Endothelial cell of umbilical vein (primary cell): ENCODE data around the gene SMARCD1. TPM values are rescaled to one million over a fixed set of nuclear protein-coding genes. Genes with fewer than 3 reads are reported as not detected.

Experiments used
- BruUV-seq: library from RNA; stranded (reverse); fragments of 400-500 nt; replicated peaks from 2 replicates; lab custom pipeline; 2021; lab: Mats Ljungman, UMichigan
- CTCF ChIA-PET: fragments of 300-600, 350-600 bp; sonication (Branson Sonifier 250); formaldehyde crosslinking; loops from one replicate; lab custom pipeline; 2021; ENCODE audit warnings: antibody characterized with exemption, inconsistent platforms; lab: Charles Lee
- POLR2A ChIA-PET: fragments of 300-600, 350-600 bp; sonication (Branson Sonifier 250); formaldehyde crosslinking; loops from one replicate; lab custom pipeline; 2021; ENCODE audit warnings: antibody characterized with exemption, inconsistent platforms; lab: Charles Lee
- DNase-seq: peaks from one replicate; pipeline ENCODE4 v3.0.0-alpha.2; 2011; ENCODE audit warnings: low read depth, low spot score
- FAIRE-seq: peaks from 2 replicates; lab custom pipeline; 2011; peaks lifted over from hg19 to GRCh38; lab: Jason Lieb, UNC
- H2AFZ ChIP-seq: 2 replicates; pipeline ENCODE4 v1.6.0; 2012; ENCODE audit warnings: low read depth, low read length, control low read depth, inconsistent platforms
- H3K27ac ChIP-seq: 2 replicates; pipeline ENCODE4 v1.5.1; 2011; ENCODE audit warnings: low read depth, mild to moderate bottlenecking, control low read depth, low read length, moderate library complexity; ENCODE audit not compliant: insufficient read depth
- H3K27me3 ChIP-seq, 2 experiments: 2 replicates each; pipeline versions ENCODE4 v1.6.0 to v1.6.1; 2011; ENCODE audit warnings: low read length in 2 of 2, mixed read lengths in 1 of 2; ENCODE audit not compliant: control insufficient read depth in 2 of 2, insufficient read depth in 2 of 2
- H3K36me3 ChIP-seq, 2 experiments: 2 replicates in 1 of 2; 3 replicates in 1 of 2; pipeline ENCODE4 v1.5.1; 2011; ENCODE audit warnings: low read length in 2 of 2, mild to moderate bottlenecking in 1 of 2, moderate library complexity in 1 of 2; ENCODE audit not compliant: control insufficient read depth in 2 of 2, insufficient read depth in 2 of 2; ENCODE audit errors: extremely low read depth in 1 of 2
- H3K4me1 ChIP-seq: 3 replicates; pipeline ENCODE4 v1.5.1; 2011; ENCODE audit warnings: mild to moderate bottlenecking, low read length; ENCODE audit not compliant: control insufficient read depth, insufficient read depth; ENCODE audit errors: extremely low read depth
- H3K4me2 ChIP-seq: 2 replicates; pipeline ENCODE4 v1.6.1; 2011; ENCODE audit warnings: low read length, control low read depth, mixed read lengths; ENCODE audit not compliant: insufficient read depth
- H3K4me3 ChIP-seq, 3 experiments: fragments of 200-600 bp in 1 of 3; sonication (generic), shearing (Covaris generic) in 1 of 3; replicated peaks in 1 of 3; 2 replicates each; pipeline ENCODE4 v1.5.1; 2011 to 2016; ENCODE audit warnings: control low read depth in 3 of 3, low read length in 3 of 3, mild to moderate bottlenecking in 2 of 3, inconsistent platforms in 1 of 3, low read depth in 1 of 3, moderate library complexity in 1 of 3; ENCODE audit not compliant: insufficient read depth in 1 of 3
- H3K79me2 ChIP-seq: 2 replicates; pipeline ENCODE4 v1.6.0; 2012; ENCODE audit warnings: low read length, inconsistent platforms; ENCODE audit not compliant: control insufficient read depth, insufficient read depth
- H3K9ac ChIP-seq: replicated peaks from 2 replicates; pipeline ENCODE3; 2011; ENCODE audit warnings: low read length, control low read depth; ENCODE audit not compliant: insufficient read depth; ENCODE audit errors: extremely low read depth
- H3K9me1 ChIP-seq: replicated peaks from 3 replicates; pipeline ENCODE4 v1.6.0; 2011; ENCODE audit warnings: mild to moderate bottlenecking, low read length; ENCODE audit not compliant: control insufficient read depth, insufficient read depth; ENCODE audit errors: extremely low read depth
- H3K9me3 ChIP-seq: replicated peaks from 2 replicates; pipeline ENCODE4 v1.5.1; 2012; ENCODE audit warnings: low read length, inconsistent platforms; ENCODE audit not compliant: control insufficient read depth, insufficient read depth
- H4K20me1 ChIP-seq: replicated peaks from 2 replicates; pipeline ENCODE3; 2011; ENCODE audit warnings: mild to moderate bottlenecking, low read length; ENCODE audit not compliant: control insufficient read depth, insufficient read depth; ENCODE audit errors: extremely low read depth
- CTCF ChIP-seq, 2 donors: IDR thresholded peaks; 1 replicate in 1 of 2; 2 replicates in 1 of 2; pipeline ENCODE4 v1.5.1; 2011; ENCODE audit warnings: low read length in 2 of 2, mild to moderate bottlenecking in 2 of 2, moderate library complexity in 2 of 2, control low read depth in 1 of 2, inconsistent platforms in 1 of 2, low read depth in 1 of 2; ENCODE audit not compliant: insufficient read depth in 1 of 2; ENCODE audit errors: extremely low read depth in 1 of 2
- EZH2 ChIP-seq: IDR thresholded peaks from 2 replicates; pipeline ENCODE4 v1.6.1; 2012; ENCODE audit warnings: borderline replicate concordance, low read depth, mild to moderate bottlenecking, moderate library complexity, low read length, inconsistent platforms; ENCODE audit not compliant: severe bottlenecking
- FOS ChIP-seq: IDR thresholded peaks from 2 replicates; pipeline ENCODE4 v1.6.1; 2011; ENCODE audit warnings: mild to moderate bottlenecking, low read length, moderate library complexity, borderline replicate concordance; ENCODE audit not compliant: insufficient read depth
- GATA2 ChIP-seq: IDR thresholded peaks from 2 replicates; pipeline ENCODE4 v1.7.0; 2011; ENCODE audit warnings: low read depth, mild to moderate bottlenecking, moderate library complexity, mixed read lengths, low read length; ENCODE audit not compliant: insufficient read length, insufficient read depth
- JUN ChIP-seq: IDR thresholded peaks from 2 replicates; pipeline ENCODE4 v1.6.1; 2011; ENCODE audit warnings: borderline replicate concordance, low read depth; ENCODE audit not compliant: insufficient read length, insufficient read depth
- MAX ChIP-seq: IDR thresholded peaks from 2 replicates; pipeline ENCODE4 v1.6.1; 2011; ENCODE audit not compliant: insufficient read depth, insufficient read length
- MYC ChIP-seq: IDR thresholded peaks from one replicate; pipeline ENCODE4 v1.6.1; 2011; ENCODE audit warnings: mild to moderate bottlenecking, low read depth, low read length
- POLR2A ChIP-seq: IDR thresholded peaks from 2 replicates; pipeline ENCODE4 v1.6.1; 2012; ENCODE audit warnings: low read depth, mild to moderate bottlenecking, control low read depth, low read length
- POLR2AphosphoS5 ChIP-seq: IDR thresholded peaks from 2 replicates; pipeline ENCODE4 v1.6.1; 2012; ENCODE audit warnings: low read depth, mild to moderate bottlenecking, control low read depth, low read length, moderate library complexity; ENCODE audit not compliant: insufficient read depth
- dilution Hi-C: fragments of 300-500 bp; cut with MboI; formaldehyde crosslinking; loops from one replicate; pipeline ENCODE4 v1.15.0; 2019; ENCODE audit warnings: low sequenced_read_pairs; ENCODE audit not compliant: extremely low pct_ligation_motif_present
- intact Hi-C: fragments of 100-400 bp; cut with micrococcal nuclease; formaldehyde crosslinking; loops from one replicate; pipeline ENCODE4 v1.10.0; 2022
- polyA plus RNA-seq, 4 experiments: library from polyadenylated mRNA; depleted of rRNA in 3 of 4; stranded (reverse) in 3 of 4; unstranded in 1 of 4; fragments of >200 nt; gene quantifications; 2 replicates each; pipeline versions ENCODE4 v1.2.1 to v1.2.3, GENCODE V29; 2011 to 2012; ENCODE audit warnings: missing spikeins in 1 of 4
- total RNA-seq: library from RNA; stranded (reverse); gene quantifications from 2 replicates; pipeline ENCODE4 v1.2.3, GENCODE V29; 2021

Gene SMARCD1
- total and polyA plus RNA-seq, 2 donors (not counting 3 experiments of a cell fraction or from before 2014, with no cell fraction given): 86.6 to 94.2 TPM

- no peak for FAIRE-seq
- H3K9me1 ChIP-seq: no peaks in the 10 kb centered on the region
- no TSS peak for BruUV-seq
- no peaks in the 10 kb centered on the region for H3K36me3 ChIP-seq
- DNase-seq: no peak
- intact Hi-C loops (loop anchor here (5.0 kb wide), 1 partner anchor 558 kb away; no protein-coding TSS in a partner anchor), dilution Hi-C loops (no loop called here)
- ChIA-PET CTCF (interaction anchor here (1.7 kb wide), 1 partner anchor 8 kb away, joined by 6 read pairs; no protein-coding TSS in a partner anchor), POLR2A (no interaction called here)
- peaks cover 2% of the 10 kb centered on the region for H3K79me2 ChIP-seq
- no peak overlapping the region for H3K4me3 ChIP-seq
- no peaks in the 10 kb centered on the region for H3K27me3 ChIP-seq
- no peak overlapping the region for H3K9ac ChIP-seq
- no peak overlapping the region for H2AFZ ChIP-seq
- no peak for TF ChIP-seq MAX
- no peak overlapping the region for H3K27ac ChIP-seq
- no peaks in the 10 kb centered on the region for H3K9me3 ChIP-seq
- no peak overlapping the region for H3K4me2 ChIP-seq
- peaks cover 6% of the 10 kb centered on the region for H3K4me1 ChIP-seq
- H4K20me1 ChIP-seq: no peaks in the 10 kb centered on the region
Measured at GRCh38 chr12:50079771-50080170, 5.4 kb upstream of the SMARCD1 start.

GRCh38 chr12:50081096-50081808 lies 3.9 kb upstream of the SMARCD1 start:
- Histone ChIP-seq H3K9me3 (no peaks in the 10 kb centered on the region), H3K36me3 (no peaks in the 10 kb centered on the region), H3K9ac (no peak overlapping the region), H3K9me1 (no peaks in the 10 kb centered on the region), H3K27ac (no peak overlapping the region), H4K20me1 (no peaks in the 10 kb centered on the region), H3K4me3 (no peak overlapping the region), H2AFZ (no peak overlapping the region), H3K27me3 (no peaks in the 10 kb centered on the region), H3K79me2 (peaks cover 8% of the 10 kb centered on the region), H3K4me1 (peaks cover 9% of the 10 kb centered on the region), H3K4me2 (no peak overlapping the region)
- no TSS peak for BruUV-seq
- DNase-seq (no peak), FAIRE-seq (no peak)
- ChIA-PET POLR2A (no interaction called here), CTCF (no interaction called here)
- dilution Hi-C loops (no loop called here), intact Hi-C loops (no loop called here)
- TF ChIP-seq GATA2: no peak
- no peak for TF ChIP-seq EZH2
- TF ChIP-seq POLR2AphosphoS5: no peak
- no peak for TF ChIP-seq MYC
- TF ChIP-seq POLR2A: no peak
- no peak for TF ChIP-seq CTCF (IDR thresholded peaks at IDR 0.05; ENCODE audit: extremely low read depth in 1 of 2, insufficient read depth in 1 of 2, low read depth in 1 of 2, low read length in 2 of 2)
- no peak for TF ChIP-seq FOS
- TF ChIP-seq MAX: no peak
- TF ChIP-seq JUN: no peak
